HepG2 (cell line): ENCODE data around the gene GIPC2. TPM values are rescaled to one million over a fixed set of nuclear protein-coding genes. Genes with fewer than 3 reads are reported as not detected.
A peak's percentile ranks its signal among the peaks of the same experiment; 100 is the strongest.

ENCODE experiments used
- ARHGAP35 ChIP-seq: sonication (generic); formaldehyde crosslinking; IDR thresholded peaks from 2 replicates; pipeline ENCODE4 v1.9.0; 2022; ENCODE audit warnings: mild to moderate bottlenecking, inconsistent platforms, moderate library complexity, missing genetic modification reagents, borderline replicate concordance
- BRCA1 ChIP-seq: sonication (generic); formaldehyde crosslinking; IDR thresholded peaks from 2 replicates; pipeline ENCODE4 v1.4.0; 2020; ENCODE audit warnings: missing genetic modification reagents
- CBX2 ChIP-seq, 2 experiments: fragments of 200-600 bp in 1 of 2; sonication (generic); formaldehyde crosslinking in 1 of 2; IDR thresholded peaks; 2 replicates each; pipeline versions ENCODE4 v1.7.0 to v1.8.1; 2018 to 2022; ENCODE audit warnings: low read depth in 2 of 2, low read length in 1 of 2, mild to moderate bottlenecking in 1 of 2, missing genetic modification reagents in 1 of 2
- CENPX ChIP-seq: sonication (generic); formaldehyde crosslinking; IDR thresholded peaks from 2 replicates; pipeline ENCODE4 v1.9.0; 2021; ENCODE audit warnings: mild to moderate bottlenecking, missing genetic modification reagents, moderate library complexity
- CHD4 ChIP-seq: fragments of 200-600 bp; sonication (generic); IDR thresholded peaks from 2 replicates; pipeline ENCODE4 v1.7.0; 2017; ENCODE audit warnings: mild to moderate bottlenecking, low read length, borderline replicate concordance
- DR1 ChIP-seq: sonication (generic); formaldehyde crosslinking; IDR thresholded peaks from 2 replicates; pipeline ENCODE4 v1.8.0; 2021; ENCODE audit warnings: mild to moderate bottlenecking, missing genetic modification reagents, inconsistent platforms
- MAF1 ChIP-seq: sonication (generic); formaldehyde crosslinking; IDR thresholded peaks from 2 replicates; pipeline ENCODE4 v1.5.0; 2020; ENCODE audit warnings: missing genetic modification reagents, borderline replicate concordance
- MTA1 ChIP-seq: sonication (generic); formaldehyde crosslinking; IDR thresholded peaks from 2 replicates; pipeline ENCODE4 v1.4.0; 2020; ENCODE audit warnings: missing genetic modification reagents, mild to moderate bottlenecking, borderline replicate concordance
- NCOR1 ChIP-seq: fragments of 200-600 bp; sonication (generic); IDR thresholded peaks from 2 replicates; pipeline ENCODE4 v1.7.0; 2017; ENCODE audit warnings: antibody characterized with exemption, low read length, borderline replicate concordance
- RFXANK ChIP-seq: IDR thresholded peaks from 2 replicates; pipeline ENCODE4 v1.6.1; 2016
- SIX1 ChIP-seq: sonication (generic); formaldehyde crosslinking; IDR thresholded peaks from 2 replicates; pipeline ENCODE4 v1.4.0; 2020; ENCODE audit warnings: missing genetic modification reagents, borderline replicate concordance
- TCF12 ChIP-seq, 2 experiments: fragments of 450-650 bp in 1 of 2; sonication (generic) in 1 of 2; formaldehyde crosslinking in 1 of 2; IDR thresholded peaks; 2 replicates each; pipeline versions ENCODE4 v1.6.1 to v1.8.0; 2017 to 2022; ENCODE audit warnings: antibody characterized with exemption in 1 of 2, mild to moderate bottlenecking in 1 of 2, missing genetic modification reagents in 1 of 2, moderate library complexity in 1 of 2
- TCF7L2 ChIP-seq: IDR thresholded peaks from 2 replicates; pipeline ENCODE4 v1.6.1; 2011; ENCODE audit warnings: mild to moderate bottlenecking, low read depth, low read length, moderate library complexity
- ZNF460 ChIP-seq: sonication (generic); formaldehyde crosslinking; IDR thresholded peaks from 2 replicates; pipeline ENCODE4 v1.5.1; 2020; ENCODE audit warnings: missing genetic modification reagents, mild to moderate bottlenecking, borderline replicate concordance
- ZNF547 ChIP-seq: sonication (generic); formaldehyde crosslinking; IDR thresholded peaks from 2 replicates; pipeline ENCODE4 v1.5.1; 2020; ENCODE audit warnings: mild to moderate bottlenecking, missing genetic modification reagents
- ZNF619 ChIP-seq: sonication (generic); formaldehyde crosslinking; IDR thresholded peaks from 2 replicates; pipeline ENCODE4 v1.4.0; 2020; ENCODE audit warnings: mild to moderate bottlenecking, missing genetic modification reagents
- ZNF652 ChIP-seq: IDR thresholded peaks from 2 replicates; pipeline ENCODE4 v1.6.1; 2016; ENCODE audit warnings: low read depth, borderline replicate concordance
- ZNF674 ChIP-seq: sonication (generic); formaldehyde crosslinking; IDR thresholded peaks from 2 replicates; pipeline ENCODE4 v1.5.0; 2020; ENCODE audit warnings: low read depth, mild to moderate bottlenecking, missing genetic modification reagents
- ZZZ3 ChIP-seq: sonication (generic); formaldehyde crosslinking; IDR thresholded peaks from 2 replicates; pipeline ENCODE4 v1.4.0; 2020; ENCODE audit warnings: missing genetic modification reagents, mild to moderate bottlenecking, borderline replicate concordance
- polyA plus RNA-seq, 8 experiments: library from polyadenylated mRNA; depleted of rRNA in 3 of 8; stranded (reverse) in 7 of 8; unstranded in 1 of 8; fragments of >200 nt; fragmentation: Illumina TruSeq in 4 of 8; extraction: Trizol in 4 of 8; gene quantifications; 2 replicates each; pipeline versions ENCODE4 v1.2.1 to v1.2.3, GENCODE V29; 2011 to 2016; ENCODE audit warnings: low read depth in 4 of 8, missing spikeins in 1 of 8, mixed read lengths in 1 of 8; ENCODE audit not compliant: insufficient read depth in 1 of 8
- total RNA-seq, 5 experiments: library from RNA; depleted of rRNA; stranded (reverse); fragments of >200 nt; fragmentation: Illumina TruSeq; extraction: Trizol; gene quantifications; 2 replicates each; pipeline ENCODE4 v1.2.3, GENCODE V29; 2016; ENCODE audit warnings: low read depth in 1 of 5
- TF ChIP-seq, protein P1 (sequence below): sonication (generic); formaldehyde crosslinking; IDR thresholded peaks from 2 replicates; pipeline ENCODE4 v1.9.0; 2021; ENCODE audit warnings: mild to moderate bottlenecking, missing genetic modification reagents
- TF ChIP-seq, protein P2 (sequence below): sonication (generic); formaldehyde crosslinking; IDR thresholded peaks from 2 replicates; pipeline ENCODE4 v1.4.0; 2020; ENCODE audit warnings: mild to moderate bottlenecking, missing genetic modification reagents
- TF ChIP-seq, protein P3 (sequence below): sonication (generic); formaldehyde crosslinking; IDR thresholded peaks from 2 replicates; pipeline ENCODE4 v1.4.0; 2020; ENCODE audit warnings: mild to moderate bottlenecking, missing genetic modification reagents

GIPC2 gene
- total and polyA plus RNA-seq, 2 of the 13 experiments (the other 11 are each of a cell fraction or from before 2014, with no cell fraction given): 6.1 to 21.6 TPM

DNA sequence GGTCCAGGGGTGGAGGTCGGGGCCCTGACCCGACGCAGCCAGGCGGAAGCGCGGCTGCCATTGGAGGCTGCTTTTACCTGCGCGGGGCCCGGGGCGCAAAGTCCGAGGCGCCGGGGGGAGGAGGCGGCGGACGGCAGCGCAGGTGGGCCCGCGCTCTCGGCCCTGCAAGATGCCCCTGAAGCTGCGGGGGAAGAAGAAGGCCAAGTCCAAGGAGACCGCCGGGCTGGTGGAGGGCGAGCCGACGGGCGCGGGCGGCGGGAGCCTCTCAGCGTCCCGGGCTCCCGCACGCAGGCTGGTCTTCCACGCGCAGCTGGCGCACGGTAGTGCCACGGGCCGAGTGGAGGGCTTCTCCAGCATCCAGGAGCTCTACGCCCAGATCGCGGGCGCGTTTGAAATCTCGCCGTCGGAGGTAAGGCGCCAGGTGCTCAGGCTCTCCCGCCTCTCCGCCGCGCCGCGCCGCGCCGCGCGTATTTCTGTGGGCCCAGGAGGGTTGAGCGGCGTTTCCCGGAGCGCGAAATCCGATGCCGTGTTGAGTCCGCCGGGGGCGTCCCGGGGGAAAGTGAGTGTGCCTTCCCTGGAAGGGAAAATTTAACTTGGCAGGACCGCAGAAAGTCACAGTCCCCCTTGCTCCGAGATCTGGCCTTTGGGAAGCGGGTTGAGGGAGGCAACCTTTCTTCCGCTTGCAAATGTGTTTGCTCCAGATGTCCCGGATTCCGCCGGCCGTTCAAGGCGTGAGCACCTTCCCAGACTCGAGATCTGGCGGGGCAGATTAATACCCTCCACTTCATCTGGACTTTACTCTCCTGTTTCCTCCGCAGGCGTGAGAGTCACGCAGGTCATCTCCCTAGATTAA lies at the start of gene GIPC2 (continued):
- peak; percentile 10; the same call in 1 of the 2 replicates for TF ChIP-seq DR1 (CRISPR knock-in tag)
- no peak; the same call in 1 of the 2 replicates for TF ChIP-seq ZNF460
- no peak for TF ChIP-seq TCF7L2
- peak; percentile 4; the same call in 1 of the 2 replicates for TF ChIP-seq SIX1 (CRISPR knock-in tag)
- TF ChIP-seq TCF12 (IDR thresholded peaks at IDR 0.05): no peak
- TF ChIP-seq TCF12 (CRISPR knock-in tag; IDR thresholded peaks at IDR 0.05): no peak
- 0 out of 2 replicates have a peak, but pooled peaks have one; percentile 65 for TF ChIP-seq CENPX (CRISPR knock-in tag)
- peak; percentile 78 for TF ChIP-seq NCOR1
- TF ChIP-seq ARHGAP35 (CRISPR knock-in tag): no peak; the same call in 1 of the 2 replicates
- no peak for TF ChIP-seq MAF1 (CRISPR knock-in tag)
- TF ChIP-seq ZNF547 (CRISPR knock-in tag): 0 out of 2 replicates have a peak, but pooled peaks have one; percentile 47
- peak; percentile 72; the same call in 1 of the 2 replicates for TF ChIP-seq ZZZ3 (CRISPR knock-in tag)
- TF ChIP-seq BRCA1 (CRISPR knock-in tag): no peak
- TF ChIP-seq, protein P1, sequence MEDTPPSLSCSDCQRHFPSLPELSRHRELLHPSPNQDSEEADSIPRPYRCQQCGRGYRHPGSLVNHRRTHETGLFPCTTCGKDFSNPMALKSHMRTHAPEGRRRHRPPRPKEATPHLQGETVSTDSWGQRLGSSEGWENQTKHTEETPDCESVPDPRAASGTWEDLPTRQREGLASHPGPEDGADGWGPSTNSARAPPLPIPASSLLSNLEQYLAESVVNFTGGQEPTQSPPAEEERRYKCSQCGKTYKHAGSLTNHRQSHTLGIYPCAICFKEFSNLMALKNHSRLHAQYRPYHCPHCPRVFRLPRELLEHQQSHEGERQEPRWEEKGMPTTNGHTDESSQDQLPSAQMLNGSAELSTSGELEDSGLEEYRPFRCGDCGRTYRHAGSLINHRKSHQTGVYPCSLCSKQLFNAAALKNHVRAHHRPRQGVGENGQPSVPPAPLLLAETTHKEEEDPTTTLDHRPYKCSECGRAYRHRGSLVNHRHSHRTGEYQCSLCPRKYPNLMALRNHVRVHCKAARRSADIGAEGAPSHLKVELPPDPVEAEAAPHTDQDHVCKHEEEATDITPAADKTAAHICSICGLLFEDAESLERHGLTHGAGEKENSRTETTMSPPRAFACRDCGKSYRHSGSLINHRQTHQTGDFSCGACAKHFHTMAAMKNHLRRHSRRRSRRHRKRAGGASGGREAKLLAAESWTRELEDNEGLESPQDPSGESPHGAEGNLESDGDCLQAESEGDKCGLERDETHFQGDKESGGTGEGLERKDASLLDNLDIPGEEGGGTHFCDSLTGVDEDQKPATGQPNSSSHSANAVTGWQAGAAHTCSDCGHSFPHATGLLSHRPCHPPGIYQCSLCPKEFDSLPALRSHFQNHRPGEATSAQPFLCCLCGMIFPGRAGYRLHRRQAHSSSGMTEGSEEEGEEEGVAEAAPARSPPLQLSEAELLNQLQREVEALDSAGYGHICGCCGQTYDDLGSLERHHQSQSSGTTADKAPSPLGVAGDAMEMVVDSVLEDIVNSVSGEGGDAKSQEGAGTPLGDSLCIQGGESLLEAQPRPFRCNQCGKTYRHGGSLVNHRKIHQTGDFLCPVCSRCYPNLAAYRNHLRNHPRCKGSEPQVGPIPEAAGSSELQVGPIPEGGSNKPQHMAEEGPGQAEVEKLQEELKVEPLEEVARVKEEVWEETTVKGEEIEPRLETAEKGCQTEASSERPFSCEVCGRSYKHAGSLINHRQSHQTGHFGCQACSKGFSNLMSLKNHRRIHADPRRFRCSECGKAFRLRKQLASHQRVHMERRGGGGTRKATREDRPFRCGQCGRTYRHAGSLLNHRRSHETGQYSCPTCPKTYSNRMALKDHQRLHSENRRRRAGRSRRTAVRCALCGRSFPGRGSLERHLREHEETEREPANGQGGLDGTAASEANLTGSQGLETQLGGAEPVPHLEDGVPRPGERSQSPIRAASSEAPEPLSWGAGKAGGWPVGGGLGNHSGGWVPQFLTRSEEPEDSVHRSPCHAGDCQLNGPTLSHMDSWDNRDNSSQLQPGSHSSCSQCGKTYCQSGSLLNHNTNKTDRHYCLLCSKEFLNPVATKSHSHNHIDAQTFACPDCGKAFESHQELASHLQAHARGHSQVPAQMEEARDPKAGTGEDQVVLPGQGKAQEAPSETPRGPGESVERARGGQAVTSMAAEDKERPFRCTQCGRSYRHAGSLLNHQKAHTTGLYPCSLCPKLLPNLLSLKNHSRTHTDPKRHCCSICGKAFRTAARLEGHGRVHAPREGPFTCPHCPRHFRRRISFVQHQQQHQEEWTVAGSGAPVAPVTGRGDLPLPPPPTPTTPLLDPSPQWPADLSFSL (CRISPR knock-in tag): no peak
- TF ChIP-seq, protein P2, sequence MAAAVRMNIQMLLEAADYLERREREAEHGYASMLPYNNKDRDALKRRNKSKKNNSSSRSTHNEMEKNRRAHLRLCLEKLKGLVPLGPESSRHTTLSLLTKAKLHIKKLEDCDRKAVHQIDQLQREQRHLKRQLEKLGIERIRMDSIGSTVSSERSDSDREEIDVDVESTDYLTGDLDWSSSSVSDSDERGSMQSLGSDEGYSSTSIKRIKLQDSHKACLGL (CRISPR knock-in tag): peak; percentile 70
- TF ChIP-seq, protein P3, sequence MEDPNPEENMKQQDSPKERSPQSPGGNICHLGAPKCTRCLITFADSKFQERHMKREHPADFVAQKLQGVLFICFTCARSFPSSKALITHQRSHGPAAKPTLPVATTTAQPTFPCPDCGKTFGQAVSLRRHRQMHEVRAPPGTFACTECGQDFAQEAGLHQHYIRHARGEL (CRISPR knock-in tag): no peak
- TF ChIP-seq MTA1 (CRISPR knock-in tag): peak; percentile 78; the same call in 1 of the 2 replicates
- no peak for TF ChIP-seq CHD4
- no peak for TF ChIP-seq ZNF652 (CRISPR knock-in tag)
- no peak for TF ChIP-seq RFXANK (CRISPR knock-in tag)
- no peak for TF ChIP-seq CBX2 (IDR thresholded peaks at IDR 0.05; ENCODE audit: low read depth, low read length)
- TF ChIP-seq CBX2 (CRISPR knock-in tag; IDR thresholded peaks at IDR 0.05; ENCODE audit: low read depth): no peak
- no peak for TF ChIP-seq ZNF674
- TF ChIP-seq ZNF619: no peak
